Measurements from ENCODE around the gene ARHGAP8. TPM values are rescaled to one million over a fixed set of nuclear protein-coding genes. Genes with fewer than 3 reads are reported as not detected.

ARHGAP8 gene
- polyA plus RNA-seq, 3 donors, result 0.03 TPM; not detected in 2

DNA sequence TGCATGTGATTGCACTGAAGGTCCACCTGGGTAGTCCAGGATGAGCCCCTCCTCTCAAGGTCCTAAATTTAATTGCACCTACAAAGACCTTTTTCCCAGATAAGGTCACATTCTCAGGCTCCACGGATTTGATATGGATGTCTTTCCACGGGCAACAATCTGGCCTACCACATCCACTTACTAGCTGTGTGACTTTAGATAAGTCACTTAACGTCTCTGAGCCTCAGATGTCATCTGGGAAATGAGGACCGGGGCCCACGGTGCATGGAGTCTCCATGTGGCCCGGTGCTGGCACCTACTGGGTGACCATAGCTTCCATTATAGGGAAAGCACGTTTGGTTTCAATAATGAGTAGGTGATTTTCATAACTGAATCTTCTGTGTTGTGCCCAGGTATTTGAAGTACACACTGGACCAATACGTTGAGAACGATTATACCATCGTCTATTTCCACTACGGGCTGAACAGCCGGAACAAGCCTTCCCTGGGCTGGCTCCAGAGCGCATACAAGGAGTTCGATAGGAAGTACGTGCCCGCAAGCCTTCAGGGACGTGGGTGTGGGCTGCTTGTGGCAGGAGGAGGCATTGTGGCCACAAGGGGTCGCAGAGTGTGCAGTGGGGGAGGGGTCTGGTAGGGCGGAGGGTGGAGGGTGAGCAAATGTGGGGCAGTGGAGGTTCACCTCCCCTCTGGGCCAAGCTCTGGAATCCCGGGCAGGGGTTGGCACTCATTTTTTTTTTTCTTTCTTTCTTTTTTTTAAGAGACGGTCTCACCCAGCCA is 55.7 kb downstream of the ARHGAP8 start:
- Histone ChIP-seq H3K27ac (ENCODE audit: low read depth in 1 of 2, low read length in 2 of 2) (no peak overlapping the region), H3K4me3 (replicated peaks in 1 of 3; ENCODE audit: low read depth in 2 of 3, low read length in 3 of 3) (no peak overlapping the region), H3K27me3 (ENCODE audit: control insufficient read depth in 2 of 2, insufficient read depth in 2 of 2, low read length in 2 of 2) (no peaks in the 10 kb centered on the region), H3K9ac (ENCODE audit: insufficient read depth, low read length, poor library complexity, severe bottlenecking) (no peak overlapping the region), H3K79me2 (ENCODE audit: insufficient read depth, low read length) (no peaks in the 10 kb centered on the region), H3K4me1 (ENCODE audit: control insufficient read depth in 1 of 2, insufficient read depth in 2 of 2, low read length in 2 of 2) (no peaks in the 10 kb centered on the region), H3K36me3 (replicated peaks in 1 of 2; ENCODE audit: control insufficient read depth in 1 of 2, insufficient read depth in 2 of 2, low read length in 2 of 2) (no peaks in the 10 kb centered on the region), H2AFZ (ENCODE audit: insufficient read depth, low read depth, low read length, poor library complexity, severe bottlenecking) (no peak overlapping the region), H3K4me2 (replicated peaks; ENCODE audit: extremely low read depth, low read length, poor library complexity, severe bottlenecking) (no peak overlapping the region), H3K9me3 (replicated peaks in 1 of 2; ENCODE audit: control insufficient read depth in 1 of 2, insufficient read depth in 1 of 2, low read length in 2 of 2) (no peaks in the 10 kb centered on the region), H4K20me1 (ENCODE audit: insufficient read depth, low read length) (no peaks in the 10 kb centered on the region)
- H3K4me1 Mint-ChIP-seq, result peaks cover 3% of the 10 kb centered on the region
- H3K36me3 Mint-ChIP-seq, result no peaks in the 10 kb centered on the region
- intact Hi-C loops (cut with micrococcal nuclease), result no loop called here
- peaks cover 0 to 11% (median 0%) of the 10 kb centered on the region in 3 donors for H3K27me3 Mint-ChIP-seq (ENCODE audit: low read depth in 3 of 3)
- H3K27ac Mint-ChIP-seq, result peak overlapping the region in 1 of 7 donors; percentile 12
- H3K4me3 Mint-ChIP-seq, result no peak overlapping the region
- TF ChIP-seq CTCF (IDR thresholded peaks at IDR 0.05), result no peak
- WGBS (ENCODE audit: insufficient coverage), result 40% methylated on average over 15 of the region's 21 CpGs
- no peak for DNase-seq
- peaks cover 0 to 2% (median 0%) of the 10 kb centered on the region in 7 donors for H3K9me3 Mint-ChIP-seq

GRCh38 chr22:44809456-44809855 is 57.1 kb downstream of the ARHGAP8 start:
- TF ChIP-seq CTCF (IDR thresholded peaks at IDR 0.05), result no peak
- DNase-seq, result no peak
- no peaks in the 10 kb centered on the region for H3K9me3 ChIP-seq (replicated peaks in 1 of 2; ENCODE audit: control insufficient read depth in 1 of 2, insufficient read depth in 1 of 2, low read length in 2 of 2)
- no peak overlapping the region for H3K27ac Mint-ChIP-seq
- H4K20me1 ChIP-seq (ENCODE audit: insufficient read depth, low read length), result no peaks in the 10 kb centered on the region
- 100% methylated on average over 5 of the region's 11 CpGs for WGBS (ENCODE audit: insufficient coverage)
- no peaks in the 10 kb centered on the region for H3K79me2 ChIP-seq (ENCODE audit: insufficient read depth, low read length)
- H3K4me3 Mint-ChIP-seq, result no peak overlapping the region
- no peak overlapping the region for H3K4me3 ChIP-seq (replicated peaks in 1 of 3; ENCODE audit: low read depth in 2 of 3, low read length in 3 of 3)
- no peak overlapping the region for H2AFZ ChIP-seq (ENCODE audit: insufficient read depth, low read depth, low read length, poor library complexity, severe bottlenecking)
- no peaks in the 10 kb centered on the region for H3K27me3 ChIP-seq (ENCODE audit: control insufficient read depth in 2 of 2, insufficient read depth in 2 of 2, low read length in 2 of 2)
- no peak overlapping the region for H3K4me2 ChIP-seq (replicated peaks; ENCODE audit: extremely low read depth, low read length, poor library complexity, severe bottlenecking)
- H3K4me1 Mint-ChIP-seq, result peaks cover 3% of the 10 kb centered on the region
- H3K36me3 ChIP-seq (replicated peaks in 1 of 2; ENCODE audit: control insufficient read depth in 1 of 2, insufficient read depth in 2 of 2, low read length in 2 of 2), result no peaks in the 10 kb centered on the region
- H3K4me1 ChIP-seq (ENCODE audit: control insufficient read depth in 1 of 2, insufficient read depth in 2 of 2, low read length in 2 of 2), result no peaks in the 10 kb centered on the region
- H3K36me3 Mint-ChIP-seq, result no peaks in the 10 kb centered on the region
- intact Hi-C loops (cut with micrococcal nuclease), result no loop called here
- peaks cover 0 to 12% (median 8%) of the 10 kb centered on the region in 3 donors for H3K27me3 Mint-ChIP-seq (ENCODE audit: low read depth in 3 of 3)
- no peak overlapping the region for H3K27ac ChIP-seq (ENCODE audit: low read depth in 1 of 2, low read length in 2 of 2)
- no peak overlapping the region for H3K9ac ChIP-seq (ENCODE audit: insufficient read depth, low read length, poor library complexity, severe bottlenecking)
- peaks cover 0 to 5% (median 0%) of the 10 kb centered on the region in 7 donors for H3K9me3 Mint-ChIP-seq

Data from CD14-positive monocyte (primary cell).